ENCODE results near the gene UBASH3B. TPM values are rescaled to one million over a fixed set of nuclear protein-coding genes. Genes with fewer than 3 reads are reported as not detected.
A peak's percentile ranks its signal among the peaks of the same experiment; 100 is the strongest.

Gene UBASH3B
- total RNA-seq, 2 experiments from 2014 or later, result 24.5 to 28.6 TPM

GRCh38 chr11:122809866-122810265 lies 154.3 kb downstream of the UBASH3B start:
- H3K27me3 Mint-ChIP-seq, result no peaks in the 10 kb centered on the region

GRCh38 chr11:122811721-122812120 lies 156.2 kb downstream of the UBASH3B start:
- Mint-ChIP-seq H3K27ac (peak overlapping the region; percentile 7), H3K4me3 (no peak overlapping the region), H3K4me1 (ENCODE audit: low read depth) (peaks cover 41% of the 10 kb centered on the region), H3K27me3 (no peaks in the 10 kb centered on the region), H3K9me3 (no peaks in the 10 kb centered on the region), H3K36me3 (ENCODE audit: low read depth) (peaks cover 44% of the 10 kb centered on the region)
- Histone ChIP-seq H3K27ac (ENCODE audit: low read depth in 1 of 2, low read length in 2 of 2) (no peak overlapping the region), H3K36me3 (ENCODE audit: insufficient read depth, low read length) (peaks cover 26% of the 10 kb centered on the region), H3K9me3 (ENCODE audit: control insufficient read depth in 1 of 2, insufficient read depth in 1 of 2, low read length in 2 of 2) (no peaks in the 10 kb centered on the region), H3K27me3 (ENCODE audit: control insufficient read depth in 1 of 2, insufficient read depth in 2 of 2, low read length in 2 of 2) (no peaks in the 10 kb centered on the region), H3K4me3 (ENCODE audit: low read length) (no peak overlapping the region), H3K4me1 (ENCODE audit: insufficient read depth, low read length) (peaks cover 5% of the 10 kb centered on the region)
- TF ChIP-seq, protein P1, sequence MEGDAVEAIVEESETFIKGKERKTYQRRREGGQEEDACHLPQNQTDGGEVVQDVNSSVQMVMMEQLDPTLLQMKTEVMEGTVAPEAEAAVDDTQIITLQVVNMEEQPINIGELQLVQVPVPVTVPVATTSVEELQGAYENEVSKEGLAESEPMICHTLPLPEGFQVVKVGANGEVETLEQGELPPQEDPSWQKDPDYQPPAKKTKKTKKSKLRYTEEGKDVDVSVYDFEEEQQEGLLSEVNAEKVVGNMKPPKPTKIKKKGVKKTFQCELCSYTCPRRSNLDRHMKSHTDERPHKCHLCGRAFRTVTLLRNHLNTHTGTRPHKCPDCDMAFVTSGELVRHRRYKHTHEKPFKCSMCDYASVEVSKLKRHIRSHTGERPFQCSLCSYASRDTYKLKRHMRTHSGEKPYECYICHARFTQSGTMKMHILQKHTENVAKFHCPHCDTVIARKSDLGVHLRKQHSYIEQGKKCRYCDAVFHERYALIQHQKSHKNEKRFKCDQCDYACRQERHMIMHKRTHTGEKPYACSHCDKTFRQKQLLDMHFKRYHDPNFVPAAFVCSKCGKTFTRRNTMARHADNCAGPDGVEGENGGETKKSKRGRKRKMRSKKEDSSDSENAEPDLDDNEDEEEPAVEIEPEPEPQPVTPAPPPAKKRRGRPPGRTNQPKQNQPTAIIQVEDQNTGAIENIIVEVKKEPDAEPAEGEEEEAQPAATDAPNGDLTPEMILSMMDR (IDR thresholded peaks at IDR 0.05), result no peak
- intact Hi-C loops (cut with DNase I, micrococcal nuclease), result loop anchor here in 1 of 2 experiments (5.0 kb wide), 1 partner anchor 41 kb away; no protein-coding TSS in a partner anchor
- DNase-seq (no peak), ATAC-seq (ENCODE audit: poor library complexity) (no peak)
- CTCF ChIA-PET, result no interaction called here
- POLR2A ChIA-PET, result no interaction called here

More at GRCh38 chr11:122809866-122810265, 154.3 kb downstream of the UBASH3B start:
- Histone ChIP-seq H3K9me3 (ENCODE audit: control insufficient read depth in 1 of 2, insufficient read depth in 1 of 2, low read length in 2 of 2) (no peaks in the 10 kb centered on the region), H3K27ac (ENCODE audit: low read depth in 1 of 2, low read length in 2 of 2) (no peak overlapping the region), H3K4me3 (ENCODE audit: low read length) (no peak overlapping the region), H3K27me3 (ENCODE audit: control insufficient read depth in 1 of 2, insufficient read depth in 2 of 2, low read length in 2 of 2) (no peaks in the 10 kb centered on the region), H3K4me1 (ENCODE audit: insufficient read depth, low read length) (peaks cover 5% of the 10 kb centered on the region), H3K36me3 (ENCODE audit: insufficient read depth, low read length) (peaks cover 29% of the 10 kb centered on the region)
- intact Hi-C loops (cut with DNase I, micrococcal nuclease), result loop anchor here (1.0 to 5.0 kb wide), 2 partner anchors 42 to 44 kb away; no protein-coding TSS in a partner anchor
- H3K36me3 Mint-ChIP-seq (ENCODE audit: low read depth), result peaks cover 59% of the 10 kb centered on the region
- H3K27ac Mint-ChIP-seq, result peak overlapping the region; percentile 19
- H3K4me1 Mint-ChIP-seq (ENCODE audit: low read depth), result peaks cover 56% of the 10 kb centered on the region
- ATAC-seq (ENCODE audit: poor library complexity) (no peak), DNase-seq (no peak)
- ChIA-PET POLR2A (no interaction called here), CTCF (no interaction called here)
- H3K9me3 Mint-ChIP-seq, result no peaks in the 10 kb centered on the region
- no peak overlapping the region for H3K4me3 Mint-ChIP-seq
- TF ChIP-seq, protein P1 (IDR thresholded peaks at IDR 0.05), result no peak

DNA sequence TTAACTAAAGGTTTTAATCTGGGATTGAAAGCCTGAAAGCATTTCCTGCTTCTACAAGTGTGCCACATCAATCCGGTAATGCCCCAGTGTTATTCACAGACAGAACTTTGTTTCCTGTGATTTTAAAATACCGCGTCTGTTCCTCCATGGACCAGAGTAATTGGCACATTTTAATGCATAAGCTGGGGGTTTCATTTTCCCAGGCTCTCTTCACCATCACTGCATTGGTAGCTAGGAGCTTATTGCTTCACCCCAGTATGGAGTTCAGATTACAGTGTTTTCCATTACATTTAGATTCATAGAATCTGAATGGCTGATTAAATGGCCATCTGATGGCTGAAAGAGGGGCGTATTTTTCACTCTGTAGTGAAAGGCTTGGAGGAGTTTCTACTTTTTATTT lies 157.1 kb downstream of the UBASH3B start:
- ATAC-seq (ENCODE audit: poor library complexity), result no peak
- H3K27me3 Mint-ChIP-seq, result no peaks in the 10 kb centered on the region
- Histone ChIP-seq H3K4me1 (ENCODE audit: insufficient read depth, low read length) (peaks cover 5% of the 10 kb centered on the region), H3K27me3 (ENCODE audit: control insufficient read depth in 1 of 2, insufficient read depth in 2 of 2, low read length in 2 of 2) (no peaks in the 10 kb centered on the region), H3K27ac (ENCODE audit: low read depth in 1 of 2, low read length in 2 of 2) (no peak overlapping the region), H3K4me3 (ENCODE audit: low read length) (no peak overlapping the region), H3K9me3 (ENCODE audit: control insufficient read depth in 1 of 2, insufficient read depth in 1 of 2, low read length in 2 of 2) (no peaks in the 10 kb centered on the region), H3K36me3 (ENCODE audit: insufficient read depth, low read length) (peaks cover 22% of the 10 kb centered on the region)
- H3K4me3 Mint-ChIP-seq, result no peak overlapping the region
- POLR2A ChIA-PET, result interaction anchor here (1.2 to 1.5 kb wide), 2 partner anchors 31 to 40 kb away, joined by 4 to 5 read pairs; no protein-coding TSS in a partner anchor
- H3K4me1 Mint-ChIP-seq (ENCODE audit: low read depth), result peaks cover 39% of the 10 kb centered on the region
- CTCF ChIA-PET, result no interaction called here
- H3K27ac Mint-ChIP-seq, result peak overlapping the region; percentile 7
- TF ChIP-seq, protein P1 (IDR thresholded peaks at IDR 0.05), result no peak
- intact Hi-C loops (cut with DNase I, micrococcal nuclease), result loop anchor here in 1 of 2 experiments (5.0 kb wide), 1 partner anchor 40 kb away; no protein-coding TSS in a partner anchor
- H3K36me3 Mint-ChIP-seq (ENCODE audit: low read depth), result peaks cover 38% of the 10 kb centered on the region
- no peaks in the 10 kb centered on the region for H3K9me3 Mint-ChIP-seq
- DNase-seq, result peak in 1 of 14 experiments; percentile 16

Data from CD4-positive, alpha-beta T cell (primary cell).